IPS-15b (cell line): ENCODE results near the gene ZC3H10.

Experiments
- H3K27me3 ChIP-seq: one replicate; pipeline ENCODE4 v1.6.1; 2013; ENCODE audit warnings: low read length; ENCODE audit not compliant: control insufficient read depth, insufficient read depth
- H3K36me3 ChIP-seq: one replicate; pipeline ENCODE4 v1.6.1; 2013; ENCODE audit warnings: low read length; ENCODE audit not compliant: control insufficient read depth, insufficient read depth
- H3K4me1 ChIP-seq: one replicate; pipeline ENCODE4 v1.6.1; 2013; ENCODE audit warnings: mild to moderate bottlenecking, low read length; ENCODE audit not compliant: control insufficient read depth, insufficient read depth
- H3K4me3 ChIP-seq: one replicate; pipeline ENCODE4 v1.5.1; 2013; ENCODE audit warnings: low read depth, low read length
- H3K9ac ChIP-seq: one replicate; pipeline ENCODE4 v1.6.1; 2013; ENCODE audit warnings: low read depth, mild to moderate bottlenecking, low read length
- H3K9me3 ChIP-seq: one replicate; pipeline ENCODE4 v1.6.1; 2013; ENCODE audit warnings: mild to moderate bottlenecking, low read length; ENCODE audit not compliant: control insufficient read depth, insufficient read depth

The ZC3H10 gene

GRCh38 chr12:56082967-56083366 lies 35.1 kb upstream of the ZC3H10 start:
- H3K9ac ChIP-seq = no peak overlapping the region
- H3K4me3 ChIP-seq = no peak overlapping the region
- peaks cover 28% of the 10 kb centered on the region for H3K36me3 ChIP-seq
- peaks cover 18% of the 10 kb centered on the region for H3K4me1 ChIP-seq
- H3K27me3 ChIP-seq = no peaks in the 10 kb centered on the region
- no peaks in the 10 kb centered on the region for H3K9me3 ChIP-seq

- H3K27me3 ChIP-seq = no peaks in the 10 kb centered on the region
- H3K36me3 ChIP-seq = peaks cover 41% of the 10 kb centered on the region
- no peak overlapping the region for H3K4me3 ChIP-seq
- H3K9me3 ChIP-seq = no peaks in the 10 kb centered on the region
- no peak overlapping the region for H3K9ac ChIP-seq
- H3K4me1 ChIP-seq = peaks cover 14% of the 10 kb centered on the region
Measured at GRCh38 chr12:56084958-56085543, 33.0 kb upstream of the ZC3H10 start.

- peaks cover 43% of the 10 kb centered on the region for H3K36me3 ChIP-seq
Measured at GRCh38 chr12:56086096-56086495, 32.0 kb upstream of the ZC3H10 start.

GRCh38 chr12:56086608-56087007 lies 31.5 kb upstream of the ZC3H10 start:
- Histone ChIP-seq H3K4me1 (peaks cover 7% of the 10 kb centered on the region), H3K36me3 (peaks cover 43% of the 10 kb centered on the region), H3K27me3 (no peaks in the 10 kb centered on the region), H3K9ac (no peak overlapping the region), H3K4me3 (no peak overlapping the region), H3K9me3 (no peaks in the 10 kb centered on the region)

More at GRCh38 chr12:56086096-56086495, 32.0 kb upstream of the ZC3H10 start:
- Histone ChIP-seq H3K9ac (no peak overlapping the region), H3K9me3 (no peaks in the 10 kb centered on the region), H3K4me3 (no peak overlapping the region), H3K4me1 (peaks cover 12% of the 10 kb centered on the region), H3K27me3 (no peaks in the 10 kb centered on the region)

- H3K9me3 ChIP-seq = no peaks in the 10 kb centered on the region
- no peak overlapping the region for H3K9ac ChIP-seq
- no peak overlapping the region for H3K4me3 ChIP-seq
- H3K36me3 ChIP-seq = peaks cover 43% of the 10 kb centered on the region
- peaks cover under 1% of the 10 kb centered on the region for H3K4me1 ChIP-seq
- H3K27me3 ChIP-seq = no peaks in the 10 kb centered on the region
Measured at GRCh38 chr12:56087220-56087619, 30.8 kb upstream of the ZC3H10 start.

- no peaks in the 10 kb centered on the region for H3K9me3 ChIP-seq
- H3K4me3 ChIP-seq = no peak overlapping the region
- H3K4me1 ChIP-seq = no peaks in the 10 kb centered on the region
- H3K36me3 ChIP-seq = peaks cover 69% of the 10 kb centered on the region
- no peaks in the 10 kb centered on the region for H3K27me3 ChIP-seq
- H3K9ac ChIP-seq = no peak overlapping the region
Measured at GRCh38 chr12:56097738-56098137, 20.3 kb upstream of the ZC3H10 start.

- Histone ChIP-seq H3K4me1 (peaks cover 6% of the 10 kb centered on the region), H3K4me3 (no peak overlapping the region), H3K9ac (no peak overlapping the region), H3K36me3 (peaks cover 62% of the 10 kb centered on the region), H3K9me3 (no peaks in the 10 kb centered on the region), H3K27me3 (no peaks in the 10 kb centered on the region)
Measured at GRCh38 chr12:56098592-56098991, 19.5 kb upstream of the ZC3H10 start.

- H3K9me3 ChIP-seq = no peaks in the 10 kb centered on the region
- peaks cover 6% of the 10 kb centered on the region for H3K4me1 ChIP-seq
- H3K9ac ChIP-seq = no peak overlapping the region
- H3K27me3 ChIP-seq = no peaks in the 10 kb centered on the region
- peaks cover 56% of the 10 kb centered on the region for H3K36me3 ChIP-seq
- no peak overlapping the region for H3K4me3 ChIP-seq
Measured at GRCh38 chr12:56099787-56100186, 18.3 kb upstream of the ZC3H10 start.

GRCh38 chr12:56101045-56101444 lies 17.0 kb upstream of the ZC3H10 start:
- Histone ChIP-seq H3K9ac (no peak overlapping the region), H3K4me3 (no peak overlapping the region), H3K9me3 (no peaks in the 10 kb centered on the region), H3K36me3 (peaks cover 45% of the 10 kb centered on the region), H3K4me1 (peaks cover 13% of the 10 kb centered on the region), H3K27me3 (no peaks in the 10 kb centered on the region)

- Histone ChIP-seq H3K9ac (no peak overlapping the region), H3K36me3 (peaks cover 39% of the 10 kb centered on the region), H3K4me3 (no peak overlapping the region)
Measured at GRCh38 chr12:56102683-56103065, 15.4 kb upstream of the ZC3H10 start.

GRCh38 chr12:56103066-56103711 lies 14.9 kb upstream of the ZC3H10 start:
- peak overlapping the region; percentile 93 for H3K4me3 ChIP-seq
- no peaks in the 10 kb centered on the region for H3K27me3 ChIP-seq
- peaks cover 39% of the 10 kb centered on the region for H3K36me3 ChIP-seq
- peaks cover 16% of the 10 kb centered on the region for H3K4me1 ChIP-seq
- peak overlapping the region; percentile 82 for H3K9ac ChIP-seq
- no peaks in the 10 kb centered on the region for H3K9me3 ChIP-seq

More at GRCh38 chr12:56102683-56103065, 15.4 kb upstream of the ZC3H10 start:
- Histone ChIP-seq H3K9me3 (no peaks in the 10 kb centered on the region), H3K4me1 (peaks cover 16% of the 10 kb centered on the region), H3K27me3 (no peaks in the 10 kb centered on the region)

- Histone ChIP-seq H3K9ac (peak overlapping the region; percentile 82), H3K4me1 (peaks cover 16% of the 10 kb centered on the region), H3K36me3 (peaks cover 33% of the 10 kb centered on the region), H3K4me3 (peak overlapping the region; percentile 93), H3K9me3 (no peaks in the 10 kb centered on the region), H3K27me3 (no peaks in the 10 kb centered on the region)
Measured at GRCh38 chr12:56103823-56104108, 14.3 kb upstream of the ZC3H10 start.
